ENCODE data around the gene SAFB.

The SAFB gene

GRCh38 chr19:5671600-5671999 is 48.7 kb downstream of the SAFB start:
- DNase-seq, result no peak

DNA sequence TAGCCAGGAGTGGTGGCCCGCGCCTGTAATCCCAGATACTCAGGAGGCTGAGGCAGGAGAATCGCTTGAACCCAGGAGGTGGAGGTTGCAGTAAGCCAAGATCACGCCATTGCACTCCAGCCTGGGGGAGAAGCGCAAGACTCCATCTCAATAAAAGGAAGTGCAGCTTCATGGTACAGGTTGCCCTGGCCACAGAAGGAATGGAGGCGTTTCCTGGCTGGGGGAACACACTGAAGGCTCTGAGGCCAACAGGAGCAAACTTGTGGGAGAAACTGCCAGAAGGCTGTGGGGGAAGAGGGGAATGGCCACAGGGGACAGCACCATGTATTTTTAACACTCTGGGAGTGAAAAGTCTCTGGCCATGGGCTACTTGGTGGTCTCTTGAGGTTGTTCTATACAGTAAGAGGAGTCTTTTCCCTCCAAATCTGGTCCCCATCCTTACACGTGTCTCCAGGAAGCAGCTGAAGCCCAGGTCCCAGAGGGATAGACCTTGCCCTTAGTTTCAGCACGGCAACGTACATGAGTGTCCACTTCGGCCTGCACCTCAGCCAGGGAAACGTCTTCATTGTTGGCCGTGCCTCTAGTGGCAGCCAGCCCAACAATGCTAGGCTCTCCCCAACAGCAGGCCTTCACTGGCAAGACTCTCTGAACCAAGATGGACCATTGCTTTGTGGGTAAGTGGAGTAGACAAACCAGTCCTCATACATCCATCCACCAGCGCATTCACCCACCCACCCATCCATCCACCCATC is 50.0 kb downstream of the SAFB start:
- DNase-seq, result no peak

DNA sequence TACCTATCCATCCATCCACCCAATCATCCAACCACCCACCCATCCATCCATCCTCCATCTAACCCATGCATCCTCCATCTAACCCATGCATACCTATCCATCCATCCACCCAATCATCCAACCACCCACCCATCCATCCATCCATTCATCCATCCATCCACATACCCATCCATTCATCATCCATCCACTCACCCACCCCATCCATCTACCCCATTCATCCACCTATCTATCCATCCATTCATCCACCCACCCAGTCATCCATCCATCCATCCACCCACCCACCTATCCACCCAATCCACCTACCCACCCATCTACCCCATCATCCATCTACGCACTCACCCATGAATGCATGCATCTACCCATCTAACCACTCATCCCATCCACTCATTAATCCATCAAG is 50.9 kb downstream of the SAFB start:
- no peak for DNase-seq

DNA sequence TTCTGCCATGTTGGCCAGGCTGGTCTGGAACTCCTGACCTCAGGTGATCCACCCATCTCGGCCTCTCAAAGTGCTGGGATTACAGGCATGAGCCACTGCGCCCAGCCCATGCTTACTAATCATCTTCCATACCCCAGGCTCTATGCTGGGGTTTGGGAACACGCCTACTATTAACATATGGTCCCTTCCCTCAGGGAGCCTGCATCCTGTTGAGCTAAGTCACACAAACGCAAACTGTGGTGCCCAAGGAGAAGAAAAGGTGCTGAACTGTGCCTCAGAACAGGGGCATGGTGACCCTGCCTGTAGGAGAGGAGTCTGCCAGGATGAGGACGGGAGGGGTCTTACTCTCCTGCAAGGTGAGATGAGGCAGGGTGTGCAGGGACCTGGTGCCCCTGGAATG is 51.8 kb downstream of the SAFB start:
- DNase-seq, result no peak

DNA sequence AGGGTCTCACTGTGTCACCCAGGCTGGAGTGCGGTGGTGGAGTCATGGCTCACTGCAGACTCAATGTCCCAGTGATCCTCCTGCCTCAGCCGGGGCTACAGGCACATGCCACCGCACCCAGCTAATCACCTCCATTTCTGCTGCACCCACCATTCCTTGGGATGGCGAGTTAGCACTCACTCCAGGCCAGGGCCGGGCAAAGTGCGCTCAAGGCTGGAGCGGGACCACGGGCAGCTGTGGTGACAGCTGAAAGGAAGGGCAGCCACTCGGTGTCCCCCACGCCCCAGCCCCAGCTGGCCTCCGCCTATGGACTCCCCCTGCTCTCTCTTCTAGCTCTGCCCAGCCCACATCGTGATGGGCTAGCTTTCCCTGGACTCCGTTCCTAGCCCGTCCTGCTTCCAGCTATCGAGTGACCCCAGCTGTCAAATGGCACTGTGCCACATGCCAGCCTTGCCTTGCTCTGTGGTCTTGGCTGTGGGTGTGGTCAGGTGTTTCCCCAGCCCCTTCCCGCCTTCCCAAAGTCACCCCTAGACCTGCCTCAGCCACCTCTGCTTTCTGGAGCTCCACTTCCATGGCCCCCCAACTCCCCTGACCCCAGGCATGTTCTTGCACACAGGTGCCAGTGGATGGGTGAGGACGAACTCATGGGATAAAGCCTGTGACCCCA is 53.4 kb downstream of the SAFB start:
- no peak for DNase-seq

DNA sequence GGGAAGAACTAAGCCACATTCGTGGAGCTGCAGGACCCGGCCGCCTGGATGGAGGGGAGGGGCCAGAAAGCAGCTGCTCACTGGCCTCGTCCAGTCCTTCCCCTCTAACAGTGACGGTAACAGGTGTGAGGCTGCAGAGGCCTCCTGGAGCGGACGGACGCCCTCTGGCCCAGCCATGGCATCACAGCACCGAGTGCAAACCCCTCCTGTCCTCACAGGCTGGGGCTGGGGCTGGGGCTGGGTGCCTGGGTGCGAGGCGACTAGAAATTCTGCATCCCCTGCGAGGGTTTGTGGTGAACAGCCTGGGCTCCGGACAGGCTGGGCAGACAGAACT is 53.9 kb downstream of the SAFB start:
- DNase-seq, result no peak

GRCh38 chr19:5677136-5677535 is 54.3 kb downstream of the SAFB start:
- DNase-seq, result no peak

DNA sequence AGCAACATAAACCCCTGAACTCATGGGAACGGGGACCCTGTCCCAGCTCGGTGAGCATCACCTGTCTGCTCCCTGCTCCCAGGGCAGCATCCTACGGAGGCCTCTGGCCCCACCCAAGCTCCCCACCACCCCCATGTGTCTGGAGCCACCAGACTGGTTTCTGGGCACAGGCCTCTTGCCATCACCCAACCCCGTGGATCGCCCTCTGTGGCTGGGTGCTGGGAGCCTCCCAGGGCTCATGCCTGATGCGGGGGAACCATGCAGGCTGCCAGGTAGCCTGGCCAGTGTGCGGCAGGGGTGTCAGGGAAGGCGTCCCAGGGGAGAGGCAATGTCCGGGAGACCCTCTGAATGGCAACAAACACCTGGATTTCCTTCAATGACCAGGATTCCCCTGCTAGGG is 54.7 kb downstream of the SAFB start:
- no peak for DNase-seq

DNA sequence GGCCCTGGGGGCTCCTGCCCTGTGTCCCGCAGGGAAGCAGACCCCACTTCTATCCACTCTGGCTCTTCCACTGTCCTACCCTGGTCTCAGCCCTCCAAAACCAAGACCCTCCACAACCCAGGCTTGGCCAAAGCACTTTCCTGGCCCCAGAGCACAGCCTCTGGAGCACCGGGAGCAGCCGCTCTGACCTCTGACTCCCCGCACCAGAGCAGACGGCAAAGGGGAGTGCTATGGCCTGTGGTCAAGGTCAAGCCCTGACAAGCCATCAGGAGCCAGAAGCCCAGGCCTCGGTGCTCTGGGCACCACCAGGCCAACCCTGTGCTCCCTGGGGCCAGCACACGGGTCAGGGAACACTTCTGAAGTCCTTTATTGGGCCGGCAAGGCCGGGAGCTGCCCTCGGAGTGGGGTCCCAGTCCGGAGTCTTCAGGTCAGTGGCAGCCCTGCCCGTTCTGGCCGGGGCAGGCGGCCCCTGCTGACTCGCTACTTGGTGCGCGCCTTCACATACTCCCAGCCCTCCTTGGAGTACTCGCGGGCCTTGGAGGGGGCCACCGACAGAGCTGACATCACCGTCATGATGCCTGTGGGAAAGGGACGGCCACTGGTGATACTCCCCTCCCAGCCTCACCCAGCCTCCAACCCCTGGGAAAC is 55.3 kb downstream of the SAFB start:
- no peak for DNase-seq

DNA sequence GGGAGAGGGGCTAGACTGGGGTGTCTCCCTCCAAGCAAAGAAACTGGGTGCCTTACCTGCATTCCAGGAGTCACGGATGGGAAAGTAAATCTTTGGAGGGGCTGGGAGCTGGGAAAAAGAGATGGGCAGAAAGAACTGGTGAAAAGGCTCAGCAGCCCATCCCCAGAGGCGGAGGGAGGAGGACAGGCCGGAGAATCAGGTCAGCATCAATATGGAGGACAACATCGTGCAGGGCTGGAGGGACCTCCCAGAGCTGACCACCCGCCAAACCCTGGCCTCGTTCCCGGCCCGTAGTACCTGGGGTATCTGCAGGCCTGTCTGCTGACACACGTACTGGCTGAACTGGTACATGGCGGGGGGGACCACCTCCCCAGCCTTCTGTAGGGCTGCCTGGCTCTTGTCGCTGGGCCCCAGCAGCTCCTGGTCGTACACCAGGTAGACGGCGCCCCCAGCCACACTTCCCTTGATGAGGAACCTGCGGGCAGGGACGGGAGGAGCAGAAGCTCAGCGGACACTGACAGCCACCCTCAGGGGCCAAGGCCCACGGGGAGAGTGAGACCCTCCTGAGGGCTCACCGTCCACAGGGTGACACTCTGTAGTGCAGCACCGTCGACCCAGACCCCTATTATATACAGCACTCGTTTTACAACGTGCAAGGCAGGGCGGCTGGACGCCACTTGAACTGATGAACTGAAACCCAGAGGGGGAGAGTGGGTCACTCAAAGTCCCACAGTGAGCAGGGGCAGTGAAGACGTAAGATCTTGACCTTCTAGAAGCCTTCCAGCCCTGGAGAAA is 56.6 kb downstream of the SAFB start:
- DNase-seq, result no peak

- no peak for DNase-seq
These were observed 57.2 kb downstream of the SAFB start for GRCh38 chr19:5680084-5680436.

DNA sequence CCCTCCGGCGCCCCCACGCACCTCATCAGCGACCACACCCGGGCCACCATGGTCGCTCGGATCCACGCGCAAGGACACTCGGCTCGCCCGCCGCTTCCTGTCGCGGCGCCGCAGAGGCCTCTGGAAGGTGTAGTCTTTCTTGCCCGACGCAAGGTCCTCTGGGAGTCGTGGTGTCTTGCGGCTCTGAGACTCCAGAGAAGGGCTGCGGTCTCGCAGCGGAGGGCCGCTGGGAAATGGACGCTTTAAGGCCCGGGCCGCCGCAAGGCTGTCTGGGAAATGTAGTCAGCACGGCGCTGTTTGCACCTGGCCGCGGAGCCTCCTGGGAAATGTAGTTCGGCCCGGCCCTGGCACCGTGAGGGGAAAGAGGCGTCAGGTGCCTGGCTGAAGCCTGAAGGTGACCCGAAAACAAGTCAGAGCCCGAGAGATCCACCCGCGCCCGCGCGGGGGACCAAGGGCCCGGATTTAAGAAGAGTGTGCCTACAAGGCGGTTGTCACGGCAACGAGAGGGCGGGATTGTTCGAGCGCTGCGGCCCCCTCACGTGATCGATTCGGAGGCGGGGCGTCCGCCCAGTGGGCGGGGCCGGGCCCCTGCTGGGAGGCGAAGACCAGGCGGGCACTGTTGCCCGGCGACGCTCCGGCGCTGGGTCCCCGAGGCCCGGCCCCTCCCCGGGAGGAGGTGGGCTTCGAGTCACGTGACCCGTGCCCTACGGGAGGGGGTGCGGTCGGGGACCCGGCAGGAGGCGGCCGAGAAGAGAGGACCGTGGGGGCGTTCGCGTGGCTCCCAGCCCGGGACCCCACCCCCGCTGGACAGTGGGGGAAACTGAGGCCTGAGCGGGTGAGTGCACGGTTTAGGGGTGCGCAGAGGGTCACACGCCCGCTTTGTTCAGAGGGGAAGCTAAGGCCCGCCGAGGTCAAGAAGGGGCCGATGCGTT is 57.8 kb downstream of the SAFB start, which contains the start of the genes HSD11B1L and MICOS13:
Gene HSD11B1L (plus strand): TSS at position 591 of the 932 bp plus-strand sequence. CDS start 3,806 bp downstream, outside the sequence.
Gene MICOS13 (minus strand): TSS at position 80 of the 932 bp plus-strand sequence. CDS start 30 bp downstream, at position 50.
- DNase-seq, result peak; percentile 98

GRCh38 chr19:5681391-5682106 is 58.7 kb downstream of the SAFB start:
- no peak for DNase-seq

DNA sequence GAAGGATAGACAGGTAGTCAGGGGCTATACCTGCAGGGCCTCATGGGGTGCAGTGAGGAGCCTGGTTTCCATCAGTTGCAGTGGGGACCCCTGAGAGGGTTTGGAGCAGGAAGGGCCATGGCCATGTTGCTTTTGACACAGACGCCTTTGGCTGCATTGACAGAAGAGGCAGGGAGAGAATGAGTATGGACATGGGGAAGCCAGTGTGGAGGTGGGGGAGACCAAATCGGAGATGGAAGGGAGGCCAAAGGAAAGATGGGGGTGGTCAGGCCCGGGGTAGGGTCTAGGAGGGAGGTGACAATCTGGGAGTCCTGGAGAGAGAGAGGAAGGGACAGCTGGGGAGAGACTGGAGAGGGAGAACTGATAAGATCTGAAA is 59.2 kb downstream of the SAFB start:
- DNase-seq, result no peak

DNA sequence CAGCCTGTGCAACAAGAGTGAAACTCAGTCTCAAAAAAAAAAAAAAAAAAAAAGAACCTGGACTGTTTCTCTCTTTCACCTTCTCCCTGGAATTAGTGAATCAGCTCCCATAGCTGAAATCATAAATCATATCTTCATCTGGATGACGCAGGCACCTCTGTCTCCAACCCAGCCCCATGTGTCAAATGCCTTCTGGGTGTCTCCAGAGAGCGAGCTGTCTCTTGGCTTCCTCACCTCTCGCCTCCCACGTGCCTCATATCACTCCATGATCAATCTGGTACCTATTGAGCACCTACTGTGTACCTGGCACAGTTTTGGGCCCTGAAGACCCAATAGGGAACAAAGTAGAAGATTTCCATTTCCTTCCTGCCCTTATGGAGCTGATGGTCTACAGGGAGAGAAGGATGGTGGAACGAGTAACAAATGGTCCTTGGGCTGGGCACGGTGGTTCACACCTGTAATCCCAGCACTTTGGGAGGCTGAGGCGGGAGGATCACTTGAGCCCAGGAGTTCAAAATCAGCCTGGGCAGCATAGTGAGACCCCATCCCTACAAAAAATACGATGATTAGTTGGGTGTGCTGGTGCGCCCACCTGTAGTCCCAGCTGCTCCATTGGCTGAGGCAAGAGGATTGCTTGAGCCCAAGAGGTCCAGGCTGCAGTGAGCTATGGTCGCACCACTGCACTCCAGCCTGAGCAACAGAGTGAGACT is 60.4 kb downstream of the SAFB start:
- no peak for DNase-seq

- no peak for DNase-seq
These were observed 62.0 kb downstream of the SAFB start for GRCh38 chr19:5684694-5685430.

DNA sequence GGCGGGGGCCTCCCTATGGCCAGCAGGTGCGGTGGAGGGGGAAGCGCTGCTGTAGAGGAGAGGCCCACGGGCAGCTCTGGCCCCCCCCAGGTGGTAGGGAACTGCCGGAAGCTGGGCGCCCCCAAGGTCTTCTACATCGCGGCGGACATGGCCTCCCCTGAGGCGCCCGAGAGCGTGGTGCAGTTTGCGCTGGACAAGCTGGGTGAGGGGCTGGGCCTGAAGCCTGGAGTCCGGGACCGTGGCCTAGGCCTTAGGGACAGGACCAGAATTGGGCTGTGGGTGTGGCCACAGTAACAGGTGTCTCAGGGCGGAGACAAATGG is 63.4 kb downstream of the SAFB start:
- no peak for DNase-seq

DNA sequence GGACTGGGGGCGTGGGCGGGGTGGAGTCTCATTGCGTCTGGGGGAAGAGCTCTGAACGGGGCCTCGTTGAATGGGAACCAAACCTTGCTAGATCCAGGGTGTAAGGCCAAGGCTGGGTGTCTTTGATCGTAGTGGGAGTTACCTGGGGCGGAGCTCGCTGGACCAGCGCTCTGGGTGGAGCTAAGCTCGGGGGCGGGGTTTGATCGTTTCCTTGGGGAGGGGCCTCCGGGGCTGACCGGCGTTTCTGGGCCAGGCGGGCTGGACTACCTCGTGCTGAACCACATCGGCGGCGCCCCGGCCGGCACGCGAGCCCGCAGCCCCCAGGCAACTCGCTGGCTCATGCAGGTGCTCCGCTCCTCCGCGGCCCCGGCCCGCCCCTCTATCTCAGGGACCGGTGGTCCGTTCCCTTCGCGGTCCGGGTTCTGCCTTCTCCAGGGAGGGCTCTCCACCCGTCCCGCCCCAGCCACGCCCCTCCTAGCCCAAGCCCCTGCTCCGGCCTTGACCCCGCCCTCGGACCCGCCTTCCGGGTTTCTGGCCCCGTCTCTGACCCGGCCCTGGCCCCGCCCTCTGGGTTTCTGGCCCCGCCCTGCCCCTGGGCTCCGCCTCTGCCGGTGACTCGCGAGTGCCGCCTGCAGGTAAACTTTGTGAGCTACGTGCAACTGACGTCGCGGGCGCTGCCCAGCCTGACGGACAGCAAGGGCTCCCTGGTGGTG is 63.9 kb downstream of the SAFB start:
- peak; percentile 95 for DNase-seq

DNA sequence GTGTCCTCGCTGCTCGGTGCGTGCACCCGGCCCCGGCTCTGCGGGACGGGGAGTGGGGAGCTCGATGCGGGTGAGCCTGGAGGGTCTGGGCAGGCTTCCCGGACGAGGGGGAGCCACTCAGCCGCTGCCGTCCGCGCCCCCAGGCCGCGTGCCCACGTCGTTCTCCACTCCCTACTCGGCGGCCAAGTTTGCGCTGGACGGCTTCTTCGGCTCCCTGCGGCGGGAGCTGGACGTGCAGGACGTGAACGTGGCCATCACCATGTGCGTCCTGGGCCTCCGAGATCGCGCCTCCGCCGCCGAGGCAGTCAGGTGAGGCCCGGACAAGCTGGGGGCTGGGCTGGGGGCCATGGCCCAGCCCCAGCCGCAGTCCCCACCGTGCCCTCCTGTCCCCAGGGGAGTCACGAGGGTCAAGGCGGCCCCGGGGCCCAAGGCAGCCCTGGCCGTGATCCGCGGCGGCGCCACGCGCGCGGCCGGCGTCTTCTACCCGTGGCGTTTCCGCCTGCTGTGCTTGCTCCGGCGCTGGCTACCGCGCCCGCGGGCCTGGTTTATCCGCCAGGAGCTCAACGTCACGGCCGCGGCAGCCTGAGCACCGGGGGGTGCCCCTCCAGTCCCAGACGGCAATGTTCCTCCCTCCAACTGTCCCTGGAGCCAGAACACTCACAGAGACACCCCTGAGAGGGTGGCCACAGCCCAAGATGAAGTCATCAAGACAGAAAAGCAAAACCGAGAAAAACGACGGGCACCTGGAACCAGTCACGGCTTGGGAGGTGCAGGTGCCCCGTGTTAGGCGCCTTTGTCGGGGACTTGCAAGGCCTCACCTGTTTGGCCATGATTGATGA is 64.7 kb downstream of the SAFB start:
- DNase-seq, result no peak
